HG02642 (cell line): ENCODE results near the gene HSD17B1.
A peak's percentile ranks its signal among the peaks of the same experiment; 100 is the strongest.
"Not testable (repeated sequence)": the region's sequence is repeated elsewhere in the genome, so short reads cannot be mapped to it uniquely, and the experiment has no call there.

Experiments used
- ATAC-seq: cut with Tn5 transposase; IDR thresholded peaks from one replicate; pipeline ENCODE4 v1.9.1; 2021; ENCODE audit warnings: mild to moderate bottlenecking; ENCODE audit not compliant: unreplicated experiment, poor library complexity

The HSD17B1 gene

DNA sequence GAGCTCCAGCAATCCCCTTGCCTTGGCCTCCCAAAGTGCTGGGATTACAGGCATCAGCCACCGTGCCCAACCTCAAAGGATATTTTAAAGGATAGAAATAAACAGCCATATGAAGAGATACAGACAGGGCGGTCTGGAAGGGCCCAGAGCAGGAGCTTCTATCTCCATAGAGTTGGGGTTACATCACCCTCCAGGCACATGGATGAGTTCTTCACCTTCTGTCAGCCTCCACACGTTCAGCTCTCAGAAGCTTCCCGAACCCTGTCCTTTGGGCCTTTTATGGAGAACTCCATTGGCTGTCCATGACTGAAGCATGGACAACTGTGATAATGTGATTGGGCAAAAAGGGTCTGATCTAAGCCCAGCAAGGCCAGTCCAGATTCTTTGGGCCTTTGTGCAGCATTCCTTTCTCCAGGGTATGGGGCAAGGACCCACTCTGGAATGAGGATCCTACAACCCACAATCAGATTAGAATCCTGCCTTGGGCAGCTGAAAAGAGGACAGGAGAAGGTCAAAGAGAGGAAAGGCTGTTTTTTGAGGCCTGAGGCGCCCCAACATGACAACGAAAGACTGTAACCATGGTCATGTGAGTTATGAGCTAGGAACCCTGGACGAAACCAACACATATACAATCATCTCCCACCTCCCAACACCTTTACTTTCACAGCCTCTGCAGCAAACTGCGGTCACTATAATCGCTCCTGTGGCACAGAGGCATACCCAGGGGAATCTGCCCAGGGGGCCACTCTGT is 6.8 kb upstream of the HSD17B1 start:
- ATAC-seq = not testable (repeated sequence)

DNA sequence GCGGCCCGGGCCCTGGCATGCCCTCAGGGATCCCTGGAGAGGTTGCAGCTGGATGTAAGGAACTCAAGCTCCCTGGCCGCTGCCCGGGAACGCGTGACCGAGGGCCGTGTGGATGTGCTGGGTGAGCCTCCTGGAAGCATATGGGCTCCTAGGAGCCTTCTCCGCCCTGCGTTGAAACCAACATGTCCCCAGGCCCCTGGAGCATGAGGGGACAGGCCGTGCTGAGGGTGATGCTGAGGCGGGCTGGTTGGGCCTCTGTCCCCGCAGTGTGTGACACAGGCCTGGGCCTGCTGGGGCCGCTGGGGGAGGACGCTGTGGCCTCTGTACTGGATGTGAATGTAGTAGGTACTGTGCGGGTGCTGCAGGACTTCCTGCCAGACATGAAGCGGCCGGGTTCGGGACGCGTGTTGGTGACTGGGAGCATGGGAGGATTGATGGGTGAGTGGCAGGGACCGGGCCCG is 5.7 kb upstream of the HSD17B1 start:
- ATAC-seq = no peak

DNA sequence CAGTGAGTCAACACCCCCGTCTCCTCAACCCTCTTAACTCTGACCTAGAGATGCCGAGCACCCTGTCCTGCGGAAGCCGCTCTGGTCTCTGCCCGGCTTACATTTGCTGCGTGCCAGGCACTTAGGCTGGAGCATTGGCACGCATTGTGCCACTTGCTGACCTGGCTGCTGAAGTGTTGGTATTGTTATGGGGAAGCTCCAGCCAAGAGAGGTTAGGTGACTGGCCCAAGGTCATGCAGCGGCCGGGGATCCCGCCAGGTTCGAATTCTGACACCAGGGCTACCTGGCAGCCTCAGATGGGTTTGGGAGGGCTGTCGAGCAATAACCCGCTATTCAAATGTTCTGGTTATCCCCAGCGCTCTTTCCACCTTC is 5.0 kb upstream of the HSD17B1 start:
- ATAC-seq = no peak

DNA sequence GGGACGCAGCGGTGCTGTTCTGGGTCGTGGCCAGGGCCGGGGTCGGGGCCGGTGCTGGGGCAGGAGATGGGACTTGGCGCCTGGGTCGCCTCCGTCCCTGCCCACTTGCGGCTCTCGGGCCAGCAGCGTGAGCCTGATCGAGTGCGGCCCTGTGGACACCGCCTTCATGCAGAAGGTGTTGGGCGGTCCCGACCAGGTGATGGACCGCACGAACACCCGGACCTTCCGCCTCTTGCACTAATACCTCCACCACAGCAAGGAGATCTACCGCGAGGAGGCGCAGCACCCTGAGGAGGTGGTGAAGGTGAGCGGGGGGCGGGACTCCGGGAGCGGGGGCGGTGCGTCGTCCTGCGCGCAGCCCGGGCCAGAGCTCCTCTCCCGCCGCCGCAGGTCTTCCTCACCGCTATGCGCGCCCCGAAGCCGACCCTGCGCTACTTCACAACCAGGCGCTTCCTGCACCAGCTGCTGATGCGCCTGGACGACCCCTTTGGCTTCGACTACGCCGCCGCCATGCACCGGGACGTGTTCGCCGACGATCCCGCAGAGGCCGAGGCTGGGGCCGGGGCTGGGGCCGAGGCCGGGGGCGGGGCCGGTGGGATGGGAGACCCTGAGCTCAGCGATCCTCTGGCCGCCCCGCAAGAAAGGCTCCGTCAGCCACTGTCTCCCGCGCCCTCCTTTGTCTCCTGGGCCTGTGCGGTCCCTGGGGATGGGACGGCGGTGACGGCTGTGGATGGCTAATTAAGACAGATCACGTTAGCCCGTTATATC is 4.5 kb upstream of the HSD17B1 start:
- ATAC-seq = no peak

DNA sequence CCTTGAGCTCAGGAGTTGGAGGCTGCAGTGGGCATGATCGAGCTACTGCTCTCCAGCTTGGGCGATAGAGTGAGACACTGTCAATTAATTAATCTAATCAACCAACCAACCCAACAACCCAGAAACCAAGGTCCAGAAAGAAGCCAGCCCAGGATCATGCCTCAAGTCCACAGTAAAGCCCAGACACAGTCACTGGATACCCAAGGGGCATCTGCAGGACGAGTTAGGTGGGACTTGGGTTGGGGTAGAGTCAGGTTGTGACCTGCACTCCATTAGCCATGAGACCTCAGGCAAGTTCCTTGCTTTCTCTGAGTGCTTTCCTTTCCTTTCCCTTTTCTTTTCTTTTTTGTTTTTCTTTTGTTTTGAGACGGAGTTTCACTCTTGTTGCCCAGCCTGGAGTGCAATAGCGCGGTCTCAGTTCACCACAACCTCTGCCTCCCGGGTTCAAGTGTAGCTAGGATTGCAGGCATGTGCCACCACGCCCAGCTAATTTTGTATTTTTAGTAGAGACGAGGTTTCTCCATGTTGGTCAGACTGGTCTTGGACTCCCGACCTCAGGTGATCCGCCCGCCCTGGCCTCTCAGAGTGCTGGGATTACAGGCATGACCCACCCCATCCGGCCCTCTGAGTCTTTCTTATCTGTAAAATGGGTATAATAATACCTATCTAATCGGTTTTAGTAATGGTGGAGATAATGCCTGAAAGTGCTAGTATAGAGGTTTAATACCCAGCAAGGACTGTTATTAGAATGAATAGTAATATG is 3.5 kb upstream of the HSD17B1 start:
- ATAC-seq = no peak

DNA sequence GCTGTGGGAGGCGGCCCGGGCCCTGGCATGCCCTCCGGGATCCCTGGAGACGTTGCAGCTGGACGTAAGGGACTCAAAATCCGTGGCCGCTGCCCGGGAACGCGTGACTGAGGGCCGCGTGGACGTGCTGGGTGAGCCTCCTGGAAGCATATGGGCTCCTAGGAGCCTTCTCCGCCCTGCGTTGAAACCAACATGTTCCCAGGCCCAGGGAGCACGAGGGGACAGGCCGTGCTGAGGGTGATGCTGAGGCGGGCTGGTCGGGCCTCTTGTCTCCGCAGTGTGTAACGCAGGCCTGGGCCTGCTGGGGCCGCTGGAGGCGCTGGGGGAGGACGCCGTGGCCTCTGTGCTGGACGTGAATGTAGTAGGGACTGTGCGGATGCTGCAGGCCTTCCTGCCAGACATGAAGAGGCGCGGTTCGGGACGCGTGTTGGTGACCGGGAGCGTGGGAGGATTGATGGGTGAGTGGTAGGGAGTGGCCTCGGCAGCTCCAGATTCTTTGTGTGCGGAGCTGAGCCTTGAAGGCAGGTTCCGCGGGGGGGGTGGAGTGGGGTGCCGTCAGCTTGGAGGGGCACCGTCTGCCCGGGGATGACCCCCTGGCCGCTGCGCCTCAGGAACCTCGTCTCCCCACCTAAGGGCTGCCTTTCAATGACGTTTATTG is 567 bp downstream of the HSD17B1 start:
- no peak for ATAC-seq

DNA sequence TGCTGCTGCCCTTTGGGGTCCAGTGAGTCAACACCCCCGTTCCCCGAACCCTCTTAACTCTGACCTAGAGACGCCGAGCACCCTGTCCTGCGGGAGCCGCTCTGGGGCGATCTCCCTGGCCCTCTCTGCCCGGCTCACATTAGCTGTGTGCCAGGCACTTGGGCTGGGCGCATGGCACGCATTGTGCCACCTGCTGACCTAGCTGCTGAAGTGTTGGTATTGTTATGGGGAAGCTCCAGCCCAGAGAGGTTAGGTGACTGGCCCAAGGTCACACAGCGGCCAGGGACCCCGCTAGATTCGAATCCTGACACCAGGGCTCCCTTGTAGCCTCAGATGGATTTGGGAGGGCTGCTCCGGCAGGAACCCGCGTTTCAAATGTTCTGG is 1.1 kb downstream of the HSD17B1 start:
- ATAC-seq = peak; percentile 3

DNA sequence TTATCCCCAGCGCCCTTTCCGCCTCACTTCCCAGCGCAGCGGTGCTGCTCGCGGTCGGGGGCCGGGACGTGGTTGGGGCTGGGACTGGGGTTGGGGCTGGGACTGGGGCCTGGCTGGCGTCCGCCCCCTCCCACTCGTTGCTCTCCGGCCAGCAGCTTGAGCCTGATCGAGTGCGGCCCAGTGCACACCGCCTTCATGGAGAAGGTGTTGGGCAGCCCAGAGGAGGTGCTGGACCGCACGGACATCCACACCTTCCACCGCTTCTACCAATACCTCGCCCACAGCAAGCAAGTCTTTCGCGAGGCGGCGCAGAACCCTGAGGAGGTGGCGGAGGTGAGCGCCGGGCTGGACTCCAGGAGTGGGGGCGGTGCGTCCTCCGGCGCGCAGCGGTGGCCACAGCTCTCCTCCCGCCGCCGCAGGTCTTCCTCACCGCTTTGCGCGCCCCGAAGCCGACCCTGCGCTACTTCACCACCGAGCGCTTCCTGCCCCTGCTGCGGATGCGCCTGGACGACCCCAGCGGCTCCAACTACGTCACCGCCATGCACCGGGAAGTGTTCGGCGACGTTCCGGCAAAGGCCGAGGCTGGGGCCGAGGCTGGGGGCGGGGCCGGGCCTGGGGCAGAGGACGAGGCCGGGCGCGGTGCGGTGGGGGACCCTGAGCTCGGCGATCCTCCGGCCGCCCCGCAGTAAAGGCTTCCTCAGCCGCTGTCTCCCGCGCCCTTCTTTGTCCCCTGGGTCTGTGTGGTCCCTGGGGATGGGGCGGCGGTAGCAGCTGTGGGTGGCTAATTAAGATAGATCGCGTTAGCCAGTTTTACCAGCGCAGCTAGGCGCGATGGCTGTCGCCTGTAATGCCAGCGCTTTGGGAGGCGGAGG is 1.8 kb downstream of the HSD17B1 start:
- ATAC-seq = peak; percentile 77

DNA sequence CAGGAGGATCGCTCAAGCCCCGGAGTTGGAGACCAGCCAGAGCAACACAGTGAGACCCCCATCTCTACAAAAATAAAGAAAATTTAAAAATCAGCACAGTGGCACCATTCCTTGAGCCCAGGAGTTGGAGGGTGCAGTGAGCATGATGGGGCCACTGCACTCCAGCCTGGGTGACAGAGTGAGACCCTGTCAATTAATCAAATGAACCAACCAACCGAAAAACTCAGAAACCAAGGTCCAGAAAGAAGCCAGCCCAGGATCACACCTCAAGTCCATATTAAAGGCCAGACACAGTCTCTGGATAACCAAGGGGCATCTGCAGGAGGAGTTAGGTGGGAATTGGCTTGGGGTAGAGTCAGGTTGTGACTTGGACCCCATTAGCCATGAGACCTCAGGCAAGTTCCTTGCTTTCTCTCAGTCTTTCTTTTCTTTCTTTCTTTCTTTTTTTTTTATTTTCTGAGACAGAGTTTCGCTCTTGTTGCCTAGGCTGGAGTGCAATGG is 2.4 kb downstream of the HSD17B1 start:
- no peak for ATAC-seq

DNA sequence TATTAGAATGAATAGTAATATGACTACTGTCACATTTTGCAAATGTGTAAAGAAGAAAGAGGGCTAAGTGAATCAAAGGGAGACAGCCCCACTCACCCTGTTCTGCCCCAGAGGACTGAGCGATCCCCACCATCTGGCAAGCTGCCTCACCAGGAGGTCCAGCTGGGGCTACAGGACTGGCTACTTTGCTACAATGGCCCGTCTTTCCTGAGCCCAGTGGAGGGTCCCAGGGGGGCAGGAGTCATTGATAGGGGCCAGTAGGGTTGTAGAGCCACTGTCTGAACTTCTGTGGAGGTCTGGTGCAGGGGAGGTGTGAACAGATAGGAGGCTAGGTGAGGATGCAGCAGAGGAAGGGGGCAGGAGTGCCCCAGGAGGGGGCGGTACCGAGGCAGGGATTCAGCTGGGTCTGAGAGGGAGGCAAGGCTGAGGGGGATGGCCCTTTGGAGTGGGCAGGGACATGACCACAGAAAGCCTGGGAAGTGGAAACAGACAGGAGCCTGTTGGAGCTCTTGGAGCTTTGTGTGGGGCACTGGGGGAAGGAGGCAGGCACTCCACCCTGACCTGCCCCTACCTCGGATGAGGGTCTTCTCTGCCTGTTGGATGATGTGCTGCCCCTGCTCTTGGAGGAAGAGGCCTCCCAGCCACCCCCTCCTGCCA is 3.4 kb downstream of the HSD17B1 start:
- ATAC-seq = not testable (repeated sequence)

DNA sequence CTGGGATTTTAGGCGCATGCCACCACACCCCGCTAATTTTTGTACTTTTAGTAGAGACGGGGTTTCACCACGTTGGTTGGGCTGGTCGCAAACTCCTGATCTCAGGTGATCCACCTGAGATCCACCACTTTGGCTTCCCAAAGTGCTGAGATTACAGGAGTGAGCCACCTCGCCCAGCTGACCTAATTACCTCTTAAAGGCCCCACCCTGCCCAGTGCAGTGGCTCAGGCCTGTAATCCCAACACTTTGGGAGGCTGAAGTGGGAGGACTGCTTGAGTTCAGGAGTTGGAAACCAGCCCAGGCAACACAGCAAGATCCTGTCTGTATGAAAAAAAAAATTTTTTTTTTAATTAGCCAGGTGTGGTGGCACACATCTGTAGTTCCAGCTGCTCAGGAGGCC is 6.4 kb downstream of the HSD17B1 start:
- no peak for ATAC-seq

DNA sequence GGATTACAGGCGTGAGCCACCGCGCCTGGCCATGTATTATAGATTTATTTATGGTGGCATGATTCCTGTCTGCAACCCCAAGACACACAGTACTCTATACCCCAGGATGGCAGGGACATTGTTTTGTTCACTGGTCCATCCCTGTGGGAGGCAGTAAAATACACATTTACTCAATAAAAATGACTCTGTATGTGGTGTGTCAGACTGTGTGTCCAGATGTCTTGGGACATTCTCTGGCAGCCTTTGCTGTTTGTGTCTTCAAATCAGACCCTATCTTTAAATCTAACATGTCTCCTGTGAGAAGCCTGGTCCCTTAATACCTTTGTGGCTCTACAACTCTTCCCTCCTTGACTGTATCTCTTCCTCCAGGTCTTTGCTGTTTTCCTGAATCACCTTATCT is 7.5 kb downstream of the HSD17B1 start:
- no peak for ATAC-seq

DNA sequence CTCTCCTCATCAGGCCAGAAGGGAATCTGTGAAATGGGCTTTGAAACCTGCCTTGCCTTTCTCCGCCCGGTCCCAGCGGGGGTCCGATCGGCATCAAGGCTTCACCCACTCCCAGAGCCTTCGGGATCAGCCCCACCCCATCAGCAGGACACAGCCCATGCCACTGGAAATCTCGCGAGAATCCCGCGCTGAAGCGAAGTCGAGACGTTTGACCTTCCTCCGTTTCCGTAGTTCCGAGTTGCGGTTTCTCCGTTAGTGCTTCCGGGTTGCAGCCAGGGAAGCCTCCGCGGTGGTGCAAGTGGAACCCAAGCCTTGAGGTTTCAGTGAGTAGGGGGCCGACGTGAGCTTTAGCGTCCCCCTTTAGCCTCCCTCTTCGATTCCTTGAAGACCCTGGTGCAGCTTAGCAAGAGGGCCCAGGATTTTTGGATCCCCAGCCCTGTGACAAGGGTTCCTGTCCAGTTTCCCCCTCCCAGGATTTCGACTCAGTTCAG is 9.2 kb downstream of the HSD17B1 start, which contains the start of gene COASY:
COASY (plus strand) TSS at position 252 of the 491 bp plus-strand sequence. CDS start 475 bp downstream, outside the sequence.
- ATAC-seq = peak; percentile 56

DNA sequence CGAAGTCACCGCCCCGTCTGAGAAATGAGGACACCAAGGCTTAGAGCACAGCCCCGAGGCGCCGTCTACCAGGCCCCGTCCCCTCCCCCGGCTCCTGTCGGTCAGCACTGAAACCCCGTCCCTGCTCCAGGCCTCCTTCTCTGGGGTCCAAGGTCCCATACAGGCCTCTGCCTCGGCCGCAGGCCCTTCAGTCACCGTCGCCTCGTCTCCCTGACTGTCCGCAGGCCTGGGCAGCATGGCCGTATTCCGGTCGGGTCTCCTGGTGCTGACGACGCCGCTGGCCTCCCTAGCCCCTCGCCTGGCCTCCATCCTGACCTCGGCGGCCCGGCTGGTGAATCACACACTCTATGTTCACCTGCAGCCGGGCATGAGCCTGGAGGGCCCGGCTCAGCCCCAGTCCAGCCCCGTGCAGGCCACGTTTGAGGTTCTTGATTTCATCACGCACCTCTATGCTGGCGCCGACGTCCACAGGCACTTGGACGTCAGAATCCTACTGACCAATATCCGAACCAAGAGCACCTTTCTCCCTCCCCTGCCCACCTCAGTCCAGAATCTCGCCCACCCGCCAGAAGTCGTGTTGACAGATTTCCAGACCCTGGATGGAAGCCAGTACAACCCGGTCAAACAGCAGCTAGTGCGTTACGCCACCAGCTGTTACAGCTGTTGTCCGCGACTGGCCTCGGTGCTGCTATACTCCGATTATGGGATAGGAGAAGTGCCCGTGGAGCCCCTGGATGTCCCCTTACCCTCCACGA is 9.8 kb downstream of the HSD17B1 start:
- ATAC-seq = no peak

DNA sequence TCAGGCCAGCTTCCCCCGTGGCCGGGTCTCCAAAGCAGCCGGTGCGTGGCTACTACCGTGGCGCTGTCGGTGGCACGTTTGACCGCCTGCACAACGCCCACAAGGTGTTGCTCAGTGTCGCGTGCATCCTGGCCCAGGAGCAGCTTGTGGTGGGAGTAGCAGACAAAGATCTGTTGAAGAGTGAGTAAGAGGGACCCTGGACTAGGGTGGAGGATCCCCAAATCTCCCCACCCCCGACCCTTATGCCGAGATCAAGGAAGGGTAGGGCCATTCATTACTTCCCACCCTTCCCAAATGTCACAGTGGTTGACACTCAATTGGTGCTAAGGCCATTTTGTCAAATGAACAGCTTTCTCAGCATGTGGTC is 10.4 kb downstream of the HSD17B1 start:
- ATAC-seq = no peak

DNA sequence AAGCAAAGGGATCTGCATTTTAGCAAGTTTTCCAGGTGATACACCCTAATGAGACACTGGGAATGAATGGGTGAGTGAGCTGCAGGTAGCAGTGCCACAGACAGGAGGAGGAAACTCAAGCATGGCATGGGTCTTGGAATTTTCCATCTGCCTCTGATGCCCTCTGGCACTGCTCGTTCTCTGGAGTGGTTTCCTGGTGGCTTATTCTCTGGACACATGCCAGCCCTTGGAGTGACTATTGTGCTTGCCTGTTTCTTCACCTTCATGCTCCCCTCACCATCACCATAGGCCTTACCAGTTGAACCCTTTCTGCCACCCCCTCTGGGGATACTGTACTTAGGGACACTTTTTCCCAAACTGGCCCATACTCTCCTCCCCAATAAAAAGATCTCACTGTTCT is 10.8 kb downstream of the HSD17B1 start:
- no peak for ATAC-seq

DNA sequence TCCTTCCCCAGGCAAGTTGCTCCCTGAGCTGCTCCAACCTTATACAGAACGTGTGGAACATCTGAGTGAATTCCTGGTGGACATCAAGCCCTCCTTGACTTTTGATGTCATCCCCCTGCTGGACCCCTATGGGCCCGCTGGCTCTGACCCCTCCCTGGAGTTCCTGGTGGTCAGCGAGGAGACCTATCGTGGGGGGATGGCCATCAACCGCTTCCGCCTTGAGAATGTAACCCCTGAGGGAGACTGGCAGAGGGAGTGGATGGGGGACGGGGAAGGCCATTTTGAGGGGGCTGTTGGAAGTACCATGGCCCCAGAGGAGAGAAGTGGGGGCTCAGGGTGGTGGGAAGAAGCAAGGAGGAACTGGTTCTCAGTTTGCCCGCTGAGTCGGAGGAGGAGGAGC is 11.2 kb downstream of the HSD17B1 start:
- no peak for ATAC-seq
